OCI-LY1 (cell line): ENCODE measurements around the gene CADM3.

Experiments used
- CTCF ChIP-seq: fragments of 200-600 bp; sonication (generic), shearing (Covaris generic); IDR thresholded peaks from 2 replicates; pipeline ENCODE4 v1.5.1; 2017; ENCODE audit warnings: mild to moderate bottlenecking, antibody characterized with exemption, low read length, moderate library complexity, mixed read lengths
- EZH2 ChIP-seq: fragments of 200-600 bp; sonication (generic), shearing (Covaris generic); IDR thresholded peaks from 2 replicates; pipeline ENCODE4 v1.8.0; 2017; ENCODE audit warnings: borderline replicate concordance, mixed run types, mild to moderate bottlenecking, antibody characterized with exemption, low read length, moderate library complexity, mixed read lengths

- TF ChIP-seq CTCF, result no peak
- TF ChIP-seq EZH2, result no peak
These were observed 36.4 kb downstream of the CADM3 start for GRCh38 chr1:159207774-159208173.
